ENCODE data around the gene ZFP30. TPM values are rescaled to one million over a fixed set of nuclear protein-coding genes. Genes with fewer than 3 reads are reported as not detected.

Gene ZFP30
- total and polyA plus RNA-seq, 2 of the 13 experiments (the other 11 are each of a cell fraction or from before 2014, with no cell fraction given), result 3.4 to 19.2 TPM

DNA sequence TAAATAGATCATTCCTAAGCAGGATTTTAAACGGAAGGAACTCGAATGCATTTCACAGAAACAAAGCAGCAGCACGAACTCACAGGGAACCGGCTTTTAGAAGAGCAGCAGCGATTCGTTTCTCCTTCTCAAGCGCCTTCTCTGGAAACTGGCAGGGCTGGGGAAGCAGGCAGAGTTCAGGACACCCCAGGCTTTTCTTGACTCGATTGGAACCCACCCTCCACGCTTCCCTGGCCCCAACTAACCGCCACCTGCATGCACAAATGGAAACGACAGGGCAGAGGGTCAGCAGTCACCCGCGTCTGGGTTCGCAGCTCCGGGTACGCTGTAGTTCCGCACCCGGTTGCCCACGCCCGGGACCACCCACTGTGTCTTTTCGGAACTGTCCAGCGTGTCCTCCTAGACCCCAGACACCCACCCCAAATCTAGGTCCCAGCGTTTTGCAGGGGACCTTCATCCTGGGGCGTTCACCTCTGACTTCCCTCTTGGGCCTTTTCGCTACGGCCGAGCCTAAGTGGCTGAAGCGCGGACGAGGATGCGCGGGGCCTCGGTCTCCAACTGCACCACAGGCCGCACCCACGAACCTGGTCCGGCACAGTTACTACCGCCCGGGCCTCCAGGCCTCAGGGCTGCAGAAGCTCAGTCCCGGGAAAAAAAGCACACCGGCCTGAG lies 500 bp downstream of the ZFP30 start (continued):
- TF ChIP-seq, protein P1, sequence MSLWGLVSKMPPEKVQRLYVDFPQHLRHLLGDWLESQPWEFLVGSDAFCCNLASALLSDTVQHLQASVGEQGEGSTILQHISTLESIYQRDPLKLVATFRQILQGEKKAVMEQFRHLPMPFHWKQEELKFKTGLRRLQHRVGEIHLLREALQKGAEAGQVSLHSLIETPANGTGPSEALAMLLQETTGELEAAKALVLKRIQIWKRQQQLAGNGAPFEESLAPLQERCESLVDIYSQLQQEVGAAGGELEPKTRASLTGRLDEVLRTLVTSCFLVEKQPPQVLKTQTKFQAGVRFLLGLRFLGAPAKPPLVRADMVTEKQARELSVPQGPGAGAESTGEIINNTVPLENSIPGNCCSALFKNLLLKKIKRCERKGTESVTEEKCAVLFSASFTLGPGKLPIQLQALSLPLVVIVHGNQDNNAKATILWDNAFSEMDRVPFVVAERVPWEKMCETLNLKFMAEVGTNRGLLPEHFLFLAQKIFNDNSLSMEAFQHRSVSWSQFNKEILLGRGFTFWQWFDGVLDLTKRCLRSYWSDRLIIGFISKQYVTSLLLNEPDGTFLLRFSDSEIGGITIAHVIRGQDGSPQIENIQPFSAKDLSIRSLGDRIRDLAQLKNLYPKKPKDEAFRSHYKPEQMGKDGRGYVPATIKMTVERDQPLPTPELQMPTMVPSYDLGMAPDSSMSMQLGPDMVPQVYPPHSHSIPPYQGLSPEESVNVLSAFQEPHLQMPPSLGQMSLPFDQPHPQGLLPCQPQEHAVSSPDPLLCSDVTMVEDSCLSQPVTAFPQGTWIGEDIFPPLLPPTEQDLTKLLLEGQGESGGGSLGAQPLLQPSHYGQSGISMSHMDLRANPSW (CRISPR knock-in tag; IDR thresholded peaks at IDR 0.05; ENCODE audit: borderline replicate concordance), result no peak
- TF ChIP-seq MEF2D (CRISPR knock-in tag; IDR thresholded peaks at IDR 0.05) (0 out of 2 replicates have a peak, but pooled peaks have one; percentile 40), ZBTB20 (CRISPR knock-in tag; IDR thresholded peaks at IDR 0.05; ENCODE audit: borderline replicate concordance, low read depth) (peak; percentile 51; the same call in 1 of the 2 replicates), ZNF253 (CRISPR knock-in tag; IDR thresholded peaks at IDR 0.05; ENCODE audit: borderline replicate concordance) (no peak), SALL1 (CRISPR knock-in tag; IDR thresholded peaks at IDR 0.05) (peak; percentile 38), PHF21A (CRISPR knock-in tag; IDR thresholded peaks at IDR 0.05) (0 out of 2 replicates have a peak, but pooled peaks have one; percentile 51), CCDC6 (CRISPR knock-in tag; IDR thresholded peaks at IDR 0.05) (no peak; the same call in 1 of the 2 replicates), AGO1 (IDR thresholded peaks at IDR 0.05; ENCODE audit: low read depth, low read length, poor library complexity, severe bottlenecking) (peak; percentile 18), BORCS8-MEF2B (CRISPR knock-in tag; IDR thresholded peaks at IDR 0.05) (0 out of 2 replicates have a peak, but pooled peaks have one; percentile 57), MXD3 (CRISPR knock-in tag; IDR thresholded peaks at IDR 0.05) (0 out of 2 replicates have a peak, but pooled peaks have one; percentile 15), ZSCAN29 (CRISPR knock-in tag; conservative IDR thresholded peaks at IDR 0.05) (0 out of 2 replicates have a peak, but pooled peaks have one; percentile 7), ZNF644 (CRISPR knock-in tag; IDR thresholded peaks at IDR 0.05; ENCODE audit: low read depth) (no peak), SMARCE1 (IDR thresholded peaks at IDR 0.05; ENCODE audit: borderline replicate concordance) (no peak), ZNF572 (CRISPR knock-in tag; IDR thresholded peaks at IDR 0.05) (0 out of 2 replicates have a peak, but pooled peaks have one; percentile 17), ZNF781 (CRISPR knock-in tag; IDR thresholded peaks at IDR 0.05; ENCODE audit: borderline replicate concordance, not compliant biosample characterization) (no peak)
- TF ChIP-seq, protein P2, sequence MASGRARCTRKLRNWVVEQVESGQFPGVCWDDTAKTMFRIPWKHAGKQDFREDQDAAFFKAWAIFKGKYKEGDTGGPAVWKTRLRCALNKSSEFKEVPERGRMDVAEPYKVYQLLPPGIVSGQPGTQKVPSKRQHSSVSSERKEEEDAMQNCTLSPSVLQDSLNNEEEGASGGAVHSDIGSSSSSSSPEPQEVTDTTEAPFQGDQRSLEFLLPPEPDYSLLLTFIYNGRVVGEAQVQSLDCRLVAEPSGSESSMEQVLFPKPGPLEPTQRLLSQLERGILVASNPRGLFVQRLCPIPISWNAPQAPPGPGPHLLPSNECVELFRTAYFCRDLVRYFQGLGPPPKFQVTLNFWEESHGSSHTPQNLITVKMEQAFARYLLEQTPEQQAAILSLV (CRISPR knock-in tag; IDR thresholded peaks at IDR 0.05; ENCODE audit: borderline replicate concordance), result peak; percentile 45; the same call in 1 of the 2 replicates
- TF ChIP-seq, protein P3, sequence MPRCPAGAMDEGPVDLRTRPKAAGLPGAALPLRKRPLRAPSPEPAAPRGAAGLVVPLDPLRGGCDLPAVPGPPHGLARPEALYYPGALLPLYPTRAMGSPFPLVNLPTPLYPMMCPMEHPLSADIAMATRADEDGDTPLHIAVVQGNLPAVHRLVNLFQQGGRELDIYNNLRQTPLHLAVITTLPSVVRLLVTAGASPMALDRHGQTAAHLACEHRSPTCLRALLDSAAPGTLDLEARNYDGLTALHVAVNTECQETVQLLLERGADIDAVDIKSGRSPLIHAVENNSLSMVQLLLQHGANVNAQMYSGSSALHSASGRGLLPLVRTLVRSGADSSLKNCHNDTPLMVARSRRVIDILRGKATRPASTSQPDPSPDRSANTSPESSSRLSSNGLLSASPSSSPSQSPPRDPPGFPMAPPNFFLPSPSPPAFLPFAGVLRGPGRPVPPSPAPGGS (CRISPR knock-in tag; IDR thresholded peaks at IDR 0.05), result 0 out of 2 replicates have a peak, but pooled peaks have one; percentile 63
- TF ChIP-seq, protein P4, sequence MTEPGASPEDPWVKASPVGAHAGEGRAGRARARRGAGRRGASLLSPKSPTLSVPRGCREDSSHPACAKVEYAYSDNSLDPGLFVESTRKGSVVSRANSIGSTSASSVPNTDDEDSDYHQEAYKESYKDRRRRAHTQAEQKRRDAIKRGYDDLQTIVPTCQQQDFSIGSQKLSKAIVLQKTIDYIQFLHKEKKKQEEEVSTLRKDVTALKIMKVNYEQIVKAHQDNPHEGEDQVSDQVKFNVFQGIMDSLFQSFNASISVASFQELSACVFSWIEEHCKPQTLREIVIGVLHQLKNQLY (CRISPR knock-in tag; IDR thresholded peaks at IDR 0.05), result no peak
- TF ChIP-seq, protein P5, sequence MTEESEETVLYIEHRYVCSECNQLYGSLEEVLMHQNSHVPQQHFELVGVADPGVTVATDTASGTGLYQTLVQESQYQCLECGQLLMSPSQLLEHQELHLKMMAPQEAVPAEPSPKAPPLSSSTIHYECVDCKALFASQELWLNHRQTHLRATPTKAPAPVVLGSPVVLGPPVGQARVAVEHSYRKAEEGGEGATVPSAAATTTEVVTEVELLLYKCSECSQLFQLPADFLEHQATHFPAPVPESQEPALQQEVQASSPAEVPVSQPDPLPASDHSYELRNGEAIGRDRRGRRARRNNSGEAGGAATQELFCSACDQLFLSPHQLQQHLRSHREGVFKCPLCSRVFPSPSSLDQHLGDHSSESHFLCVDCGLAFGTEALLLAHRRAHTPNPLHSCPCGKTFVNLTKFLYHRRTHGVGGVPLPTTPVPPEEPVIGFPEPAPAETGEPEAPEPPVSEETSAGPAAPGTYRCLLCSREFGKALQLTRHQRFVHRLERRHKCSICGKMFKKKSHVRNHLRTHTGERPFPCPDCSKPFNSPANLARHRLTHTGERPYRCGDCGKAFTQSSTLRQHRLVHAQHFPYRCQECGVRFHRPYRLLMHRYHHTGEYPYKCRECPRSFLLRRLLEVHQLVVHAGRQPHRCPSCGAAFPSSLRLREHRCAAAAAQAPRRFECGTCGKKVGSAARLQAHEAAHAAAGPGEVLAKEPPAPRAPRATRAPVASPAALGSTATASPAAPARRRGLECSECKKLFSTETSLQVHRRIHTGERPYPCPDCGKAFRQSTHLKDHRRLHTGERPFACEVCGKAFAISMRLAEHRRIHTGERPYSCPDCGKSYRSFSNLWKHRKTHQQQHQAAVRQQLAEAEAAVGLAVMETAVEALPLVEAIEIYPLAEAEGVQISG (CRISPR knock-in tag; IDR thresholded peaks at IDR 0.05), result peak; percentile 41; the same call in 1 of the 2 replicates
